ENCODE measurements around the gene CERT1.

- TF ChIP-seq, protein P1, sequence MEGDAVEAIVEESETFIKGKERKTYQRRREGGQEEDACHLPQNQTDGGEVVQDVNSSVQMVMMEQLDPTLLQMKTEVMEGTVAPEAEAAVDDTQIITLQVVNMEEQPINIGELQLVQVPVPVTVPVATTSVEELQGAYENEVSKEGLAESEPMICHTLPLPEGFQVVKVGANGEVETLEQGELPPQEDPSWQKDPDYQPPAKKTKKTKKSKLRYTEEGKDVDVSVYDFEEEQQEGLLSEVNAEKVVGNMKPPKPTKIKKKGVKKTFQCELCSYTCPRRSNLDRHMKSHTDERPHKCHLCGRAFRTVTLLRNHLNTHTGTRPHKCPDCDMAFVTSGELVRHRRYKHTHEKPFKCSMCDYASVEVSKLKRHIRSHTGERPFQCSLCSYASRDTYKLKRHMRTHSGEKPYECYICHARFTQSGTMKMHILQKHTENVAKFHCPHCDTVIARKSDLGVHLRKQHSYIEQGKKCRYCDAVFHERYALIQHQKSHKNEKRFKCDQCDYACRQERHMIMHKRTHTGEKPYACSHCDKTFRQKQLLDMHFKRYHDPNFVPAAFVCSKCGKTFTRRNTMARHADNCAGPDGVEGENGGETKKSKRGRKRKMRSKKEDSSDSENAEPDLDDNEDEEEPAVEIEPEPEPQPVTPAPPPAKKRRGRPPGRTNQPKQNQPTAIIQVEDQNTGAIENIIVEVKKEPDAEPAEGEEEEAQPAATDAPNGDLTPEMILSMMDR (conservative IDR thresholded peaks at IDR 0.05 in 1 of 2, IDR thresholded peaks at IDR 0.05 in 1 of 2; ENCODE audit: extremely low read depth in 1 of 2, insufficient read depth in 1 of 2, low read depth in 1 of 2, low read length in 2 of 2): no peak
- no peak for TF ChIP-seq EZH2 (IDR thresholded peaks at IDR 0.05; ENCODE audit: borderline replicate concordance, low read length)
Observed at GRCh38 chr5:75472973-75473372, 38.5 kb downstream of the CERT1 start.
